GM13977 (cell line): ENCODE results near the gene MMP13.
"Not testable (repeated sequence)": the region's sequence is repeated elsewhere in the genome, so short reads cannot be mapped to it uniquely, and the experiment has no call there.

Experiments
- DNase-seq: peaks from one replicate; pipeline ENCODE4 v3.0.0; 2012; ENCODE audit warnings: low spot score
- CTCF ChIP-seq: IDR thresholded peaks from 2 replicates; pipeline ENCODE4 v1.5.1; 2012; ENCODE audit warnings: mild to moderate bottlenecking, control low read depth; ENCODE audit not compliant: insufficient read depth; ENCODE audit errors: extremely low read depth, missing control alignments
- in situ Hi-C: fragments of 300-500 bp; cut with MboI; formaldehyde crosslinking; loops from one replicate; pipeline ENCODE4 v1.12.0; 2022; ENCODE audit warnings: low sequenced_read_pairs, low pct_unique_long_range_greater_than_20kb, mixed read lengths, inconsistent platforms; ENCODE audit not compliant: unreplicated experiment

Gene MMP13

GRCh38 chr11:102955624-102956023, at the start of gene MMP13:
Gene MMP13 (minus strand): TSS chr11:102955732. CDS start chr11:102955705, 27 bp downstream.
- no peak for TF ChIP-seq CTCF
- DNase-seq = no peak
- in situ Hi-C loops = no loop called here

DNA sequence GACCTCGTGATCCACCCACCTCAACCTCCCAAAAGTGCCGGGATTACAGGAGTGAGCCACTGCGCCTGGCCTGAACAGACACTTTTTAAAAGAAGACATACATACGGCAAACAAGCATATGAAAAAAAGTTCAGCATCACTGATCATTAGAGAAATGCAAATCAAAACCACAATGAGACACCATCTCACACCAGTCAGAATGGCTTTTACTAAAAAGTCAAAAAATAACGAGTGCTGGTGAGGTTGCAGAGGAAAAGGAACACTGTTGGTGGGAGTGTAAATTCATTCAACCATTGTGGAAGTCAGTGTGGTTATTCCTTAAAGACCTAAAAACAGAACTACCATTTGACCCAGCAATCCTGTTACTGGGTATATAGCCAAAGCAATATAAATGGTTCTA, 48.7 kb upstream of the MMP13 start:
- in situ Hi-C loops, DNase-seq: not testable (repeated sequence)

DNA sequence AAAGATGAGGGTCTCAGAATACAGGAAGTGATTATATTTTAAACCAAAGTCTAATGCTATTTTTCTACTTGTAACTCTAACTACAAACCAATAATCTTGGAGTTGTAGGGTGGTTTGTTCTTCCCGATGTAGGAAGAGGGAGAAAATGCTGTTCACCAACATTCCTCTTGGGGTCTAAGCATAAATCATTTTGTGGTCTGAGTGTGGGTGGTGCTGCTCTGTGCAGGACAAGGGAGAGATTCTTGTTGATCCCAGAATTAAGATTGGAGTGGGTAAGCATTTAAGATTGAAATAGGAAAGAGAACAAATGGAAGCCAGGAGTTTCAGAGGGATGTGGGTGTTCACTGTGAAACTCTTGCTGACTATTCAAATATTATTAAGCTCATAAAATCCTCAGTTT, 38.6 kb upstream of the MMP13 start:
- in situ Hi-C loops = no loop called here
- no peak for TF ChIP-seq CTCF
- no peak for DNase-seq

DNA sequence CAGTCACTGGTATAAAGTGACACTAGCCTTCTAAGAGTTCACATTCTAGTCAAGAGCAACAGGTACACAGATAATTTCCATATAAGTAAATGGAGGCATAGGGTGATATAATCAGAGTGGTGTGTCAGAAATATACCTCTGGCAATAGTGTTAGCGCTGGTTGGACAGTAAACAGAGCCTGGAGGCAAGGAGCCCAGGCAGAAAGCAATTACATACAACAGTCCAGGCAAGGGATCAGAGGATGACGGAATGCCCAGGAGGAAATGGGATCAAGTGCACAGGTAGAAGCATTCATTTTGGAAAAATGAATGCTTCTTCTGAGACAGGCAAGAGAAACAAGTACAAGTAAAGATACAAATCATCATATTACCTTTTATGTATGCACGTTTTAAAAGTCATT, 36.2 kb upstream of the MMP13 start:
- no peak for TF ChIP-seq CTCF
- in situ Hi-C loops = no loop called here
- DNase-seq = no peak

DNA sequence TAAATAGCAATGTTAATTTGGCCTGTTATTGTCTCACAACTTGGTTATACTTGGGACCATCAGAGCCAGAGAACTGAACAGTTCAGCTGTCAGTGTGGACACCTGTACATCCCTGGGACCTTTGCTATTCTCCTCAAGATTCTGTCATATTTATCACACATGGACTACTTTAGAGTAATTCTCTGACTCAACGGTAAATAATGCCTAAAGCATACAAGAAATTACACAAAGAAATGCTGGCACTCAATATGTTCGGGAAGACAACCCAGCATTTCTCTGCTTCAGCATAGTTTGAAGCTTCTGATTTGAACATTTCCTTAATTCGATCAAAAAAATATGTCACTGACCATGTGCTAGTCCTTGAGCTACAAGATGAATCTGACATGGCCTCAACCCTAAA, 34.6 kb upstream of the MMP13 start:
- DNase-seq = no peak
- TF ChIP-seq CTCF = no peak
- in situ Hi-C loops = no loop called here

DNA sequence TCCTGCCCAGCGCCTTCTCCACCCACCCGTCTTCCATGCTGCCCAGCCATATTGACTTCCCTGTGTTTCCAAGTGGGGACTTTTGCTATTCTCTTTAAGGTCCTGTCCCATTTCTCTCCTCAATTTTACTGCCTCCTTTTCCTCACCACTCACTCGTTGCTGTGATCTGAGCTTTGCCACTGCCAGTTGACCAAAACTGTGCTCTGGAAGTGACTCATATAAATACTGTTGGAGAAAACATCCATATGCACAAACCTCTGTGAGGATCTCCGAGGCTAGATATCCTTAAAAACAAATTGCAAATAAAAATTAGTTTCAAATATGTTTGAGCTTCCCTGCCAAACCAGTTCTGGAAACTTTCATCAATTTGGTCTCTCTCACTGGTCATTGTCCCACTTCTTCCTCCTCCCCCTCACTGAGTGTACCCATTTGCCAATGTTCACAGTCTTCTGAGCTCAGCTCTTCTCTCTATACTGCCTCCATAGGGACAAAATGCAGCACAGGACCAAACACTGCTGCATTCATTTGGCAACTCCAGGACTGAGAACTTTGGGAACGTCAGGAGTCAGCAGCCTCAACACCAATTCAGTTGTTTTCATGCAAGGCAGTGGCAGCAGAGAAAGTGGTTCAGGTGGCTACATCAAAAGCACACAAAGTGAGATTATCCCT, 34.0 kb upstream of the MMP13 start:
- no peak for TF ChIP-seq CTCF
- no peak for DNase-seq
- in situ Hi-C loops = no loop called here

GRCh38 chr11:102986815-102987214, 31.3 kb upstream of the MMP13 start:
- TF ChIP-seq CTCF = no peak
- DNase-seq = no peak
- in situ Hi-C loops = no loop called here
